HG03460 (cell line): ENCODE measurements around the gene TCEAL5.
"Not testable (repeated sequence)": the region's sequence is repeated elsewhere in the genome, so short reads cannot be mapped to it uniquely, and the experiment has no call there.

Experiments used
- ATAC-seq: cut with Tn5 transposase; IDR thresholded peaks from one replicate; pipeline ENCODE4 v1.9.1; 2021; ENCODE audit not compliant: unreplicated experiment

TCEAL5 gene

DNA sequence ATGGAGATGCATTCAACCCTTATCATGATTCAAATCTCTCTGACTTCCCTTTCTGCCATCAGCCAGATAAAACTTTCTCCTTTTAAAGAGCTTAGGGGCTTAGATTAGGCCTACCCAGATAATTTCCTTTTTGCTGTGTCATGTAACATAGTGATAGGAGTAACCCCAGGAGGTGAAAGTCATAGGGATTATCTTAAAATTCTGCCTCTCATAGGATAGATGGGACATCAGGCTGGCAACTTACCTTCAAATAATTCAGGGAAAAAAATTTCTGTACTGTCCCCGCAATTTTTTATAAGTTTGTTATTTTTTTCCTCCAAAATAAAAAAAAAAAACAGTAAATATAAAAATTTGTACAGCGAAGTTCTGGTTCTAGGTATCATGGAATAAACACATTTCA is 40.9 kb downstream of the TCEAL5 start:
- not testable (repeated sequence) for ATAC-seq

DNA sequence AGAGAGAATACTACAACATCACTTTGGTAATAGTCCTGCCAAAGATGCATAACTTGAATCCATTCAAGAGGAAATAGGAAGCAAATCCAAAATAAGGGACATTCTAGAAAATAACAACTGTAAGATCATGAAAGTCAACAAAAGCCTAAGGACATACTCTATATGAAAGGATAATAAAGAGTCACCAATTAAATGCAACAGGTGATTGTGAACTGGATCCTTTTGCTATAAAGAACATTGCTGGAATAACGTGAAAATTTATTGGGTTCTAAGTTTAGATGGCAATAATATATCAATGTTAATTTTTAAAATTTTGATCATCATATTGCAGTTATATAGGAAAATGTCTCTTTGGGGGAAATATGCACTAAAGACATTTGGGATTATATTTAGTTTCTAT is 41.7 kb downstream of the TCEAL5 start:
- no peak for ATAC-seq

DNA sequence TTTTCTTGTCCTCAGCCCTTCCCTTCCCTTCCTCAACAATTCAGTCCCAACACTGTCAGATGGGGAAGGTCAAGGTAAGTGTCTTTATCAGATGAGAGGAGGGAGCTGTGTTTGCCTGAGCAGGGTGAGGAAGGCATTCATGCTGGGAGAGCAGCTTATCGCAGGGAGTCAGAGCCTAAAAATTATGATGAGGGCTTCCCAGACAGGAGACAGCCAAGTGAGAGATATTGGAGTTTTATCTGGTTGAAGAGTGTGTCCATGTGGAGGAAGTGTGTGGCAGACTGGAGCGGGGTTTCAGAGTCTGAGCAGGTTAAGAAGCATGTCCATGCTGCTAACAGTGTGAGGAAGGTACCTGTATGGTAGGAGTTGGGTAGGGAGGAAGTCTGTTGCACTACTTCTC is 43.3 kb downstream of the TCEAL5 start:
- ATAC-seq: no peak

DNA sequence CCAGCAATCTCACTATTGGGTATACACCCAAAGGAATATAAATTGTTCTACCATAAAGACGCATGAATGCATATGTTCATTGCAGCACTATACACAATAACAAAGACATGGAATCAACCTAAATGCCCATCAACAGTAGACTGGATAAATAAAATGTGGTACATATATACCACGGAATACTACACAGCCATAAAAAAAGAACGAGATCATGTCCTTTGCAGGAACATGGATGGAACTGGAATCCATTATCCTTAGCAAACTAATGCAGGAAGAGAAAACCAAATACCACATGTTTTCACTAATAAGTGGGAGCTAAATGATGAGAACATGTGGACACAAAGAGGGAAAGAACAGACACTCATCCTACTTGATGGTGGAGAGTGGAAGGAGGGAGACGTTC is 50.6 kb downstream of the TCEAL5 start:
- ATAC-seq: not testable (repeated sequence)
